ENCODE measurements around the gene PMIS2. TPM values are rescaled to one million over a fixed set of nuclear protein-coding genes. Genes with fewer than 3 reads are reported as not detected.

The PMIS2 gene
- total RNA-seq, 1 experiment from 2014 or later = not detected

- H3K79me2 ChIP-seq (ENCODE audit: insufficient read depth, low read length) = no peaks in the 10 kb centered on the region
- no peaks in the 10 kb centered on the region for H4K20me1 ChIP-seq (ENCODE audit: insufficient read depth)
- no peak overlapping the region for H2AFZ ChIP-seq (ENCODE audit: low read depth, low read length, poor library complexity, severe bottlenecking)
- H3K9me3 ChIP-seq (ENCODE audit: control insufficient read depth in 1 of 2, insufficient read depth in 1 of 2, low read depth in 1 of 2, low read length in 2 of 2) = no peaks in the 10 kb centered on the region
- CTCF ChIA-PET = interaction anchor here (1.5 kb wide), 1 partner anchor 10 kb away, joined by 3 read pairs; no protein-coding TSS in a partner anchor
- RAD21 ChIA-PET (ENCODE audit: low non-redundant PET in 1 of 2, low total read pairs in 2 of 2, uncharacterized antibody in 2 of 2, unreplicated experiment in 2 of 2) = no interaction called here
- no peaks in the 10 kb centered on the region for H3K27me3 ChIP-seq (ENCODE audit: insufficient read depth, low read length)
- no peaks in the 10 kb centered on the region for H3K4me1 ChIP-seq (ENCODE audit: control insufficient read depth in 1 of 2, insufficient read depth in 2 of 2, low read length in 2 of 2)
- H3K36me3 ChIP-seq (ENCODE audit: control insufficient read depth in 1 of 2, insufficient read depth in 2 of 2, low read length in 2 of 2) = no peaks in the 10 kb centered on the region
- ATAC-seq (no peak), DNase-seq (ENCODE audit: low read depth, low spot score) (no peak)
- POLR2A ChIA-PET = no interaction called here
- intact Hi-C loops (cut with micrococcal nuclease) = no loop called here
- BruUV-seq (replicated peaks) = no TSS peak
- TF ChIP-seq ZFX (IDR thresholded peaks at IDR 0.05) = no peak
- no peak for TF ChIP-seq POLR2AphosphoS5 (IDR thresholded peaks at IDR 0.05; ENCODE audit: low read depth, low read length)
- no peak for TF ChIP-seq SIN3A (IDR thresholded peaks at IDR 0.05; ENCODE audit: low read depth)
- TF ChIP-seq, protein P1, sequence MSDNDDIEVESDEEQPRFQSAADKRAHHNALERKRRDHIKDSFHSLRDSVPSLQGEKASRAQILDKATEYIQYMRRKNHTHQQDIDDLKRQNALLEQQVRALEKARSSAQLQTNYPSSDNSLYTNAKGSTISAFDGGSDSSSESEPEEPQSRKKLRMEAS (IDR thresholded peaks at IDR 0.05) = no peak
- no peak for TF ChIP-seq RAD21 (IDR thresholded peaks at IDR 0.05; ENCODE audit: low read depth)
- TF ChIP-seq EZH2phosphoT487 (IDR thresholded peaks at IDR 0.05; ENCODE audit: borderline replicate concordance) = no peak
- TF ChIP-seq YY1 (IDR thresholded peaks at IDR 0.05; ENCODE audit: extremely low read depth, insufficient replicate concordance, low read depth, low read length) = no peak
- TF ChIP-seq SRF (IDR thresholded peaks at IDR 0.05; ENCODE audit: low read depth) = no peak
- H3K4me3 ChIP-seq (replicated peaks in 1 of 2; ENCODE audit: low read depth in 1 of 2, low read length in 2 of 2) = no peak overlapping the region
- no peak overlapping the region for H3K4me2 ChIP-seq (ENCODE audit: low read length)
- no peak overlapping the region for H3K27ac ChIP-seq (ENCODE audit: low read depth, low read length)
- no peak overlapping the region for H3K9ac ChIP-seq (ENCODE audit: low read length)
- H3K9me2 ChIP-seq (ENCODE audit: insufficient read depth) = no peaks in the 10 kb centered on the region
Observed at GRCh38 chr19:35590875-35591274, 4.9 kb downstream of the PMIS2 start.

- no peaks in the 10 kb centered on the region for H3K4me1 ChIP-seq (ENCODE audit: control insufficient read depth in 1 of 2, insufficient read depth in 2 of 2, low read length in 2 of 2)
- ChIA-PET RAD21 (ENCODE audit: low non-redundant PET in 1 of 2, low total read pairs in 2 of 2, uncharacterized antibody in 2 of 2, unreplicated experiment in 2 of 2) (no interaction called here), CTCF (interaction anchor here (0.6 to 1.5 kb wide), 7 partner anchors 10 to 97 kb away, joined by 3 to 4 read pairs (median 3); no protein-coding TSS in a partner anchor), POLR2A (interaction anchor here (1.3 kb wide), 1 partner anchor 21 kb away, joined by 4 read pairs; the partner anchor contains the start of gene HAUS5)
- H3K9me2 ChIP-seq (ENCODE audit: insufficient read depth) = no peaks in the 10 kb centered on the region
- no peak overlapping the region for H3K4me3 ChIP-seq (replicated peaks in 1 of 2; ENCODE audit: low read depth in 1 of 2, low read length in 2 of 2)
- H2AFZ ChIP-seq (ENCODE audit: low read depth, low read length, poor library complexity, severe bottlenecking) = peak overlapping the region; percentile 18
- no TSS peak for BruUV-seq (replicated peaks)
- no peak overlapping the region for H3K4me2 ChIP-seq (ENCODE audit: low read length)
- no peaks in the 10 kb centered on the region for H3K79me2 ChIP-seq (ENCODE audit: insufficient read depth, low read length)
- no peaks in the 10 kb centered on the region for H3K27me3 ChIP-seq (ENCODE audit: insufficient read depth, low read length)
- H4K20me1 ChIP-seq (ENCODE audit: insufficient read depth) = no peaks in the 10 kb centered on the region
- H3K9me3 ChIP-seq (ENCODE audit: control insufficient read depth in 1 of 2, insufficient read depth in 1 of 2, low read depth in 1 of 2, low read length in 2 of 2) = no peaks in the 10 kb centered on the region
- no peak overlapping the region for H3K9ac ChIP-seq (ENCODE audit: low read length)
- H3K36me3 ChIP-seq (ENCODE audit: control insufficient read depth in 1 of 2, insufficient read depth in 2 of 2, low read length in 2 of 2) = no peaks in the 10 kb centered on the region
- peak; percentile 78 for ATAC-seq
- H3K27ac ChIP-seq (ENCODE audit: low read depth, low read length) = no peak overlapping the region
- intact Hi-C loops (cut with micrococcal nuclease) = no loop called here
- peak; percentile 53 for DNase-seq (ENCODE audit: low read depth, low spot score)
- TF ChIP-seq EZH2 (IDR thresholded peaks at IDR 0.05) (no peak), REST (IDR thresholded peaks at IDR 0.05; ENCODE audit: low read depth) (no peak), ELF1 (IDR thresholded peaks at IDR 0.05; ENCODE audit: borderline replicate concordance, low read depth) (no peak), SRF (IDR thresholded peaks at IDR 0.05; ENCODE audit: low read depth) (no peak), CEBPB (IDR thresholded peaks at IDR 0.05; ENCODE audit: low read depth) (no peak), RAD21 (IDR thresholded peaks at IDR 0.05; ENCODE audit: low read depth) (peak; percentile 64), TCF7L2 (IDR thresholded peaks at IDR 0.05; ENCODE audit: borderline replicate concordance, extremely low read depth, insufficient read depth, insufficient read length) (no peak), POLR2A (IDR thresholded peaks at IDR 0.05; ENCODE audit: borderline replicate concordance, extremely low read depth, insufficient read depth, insufficient read length) (no peak)
- TF ChIP-seq, protein P2, sequence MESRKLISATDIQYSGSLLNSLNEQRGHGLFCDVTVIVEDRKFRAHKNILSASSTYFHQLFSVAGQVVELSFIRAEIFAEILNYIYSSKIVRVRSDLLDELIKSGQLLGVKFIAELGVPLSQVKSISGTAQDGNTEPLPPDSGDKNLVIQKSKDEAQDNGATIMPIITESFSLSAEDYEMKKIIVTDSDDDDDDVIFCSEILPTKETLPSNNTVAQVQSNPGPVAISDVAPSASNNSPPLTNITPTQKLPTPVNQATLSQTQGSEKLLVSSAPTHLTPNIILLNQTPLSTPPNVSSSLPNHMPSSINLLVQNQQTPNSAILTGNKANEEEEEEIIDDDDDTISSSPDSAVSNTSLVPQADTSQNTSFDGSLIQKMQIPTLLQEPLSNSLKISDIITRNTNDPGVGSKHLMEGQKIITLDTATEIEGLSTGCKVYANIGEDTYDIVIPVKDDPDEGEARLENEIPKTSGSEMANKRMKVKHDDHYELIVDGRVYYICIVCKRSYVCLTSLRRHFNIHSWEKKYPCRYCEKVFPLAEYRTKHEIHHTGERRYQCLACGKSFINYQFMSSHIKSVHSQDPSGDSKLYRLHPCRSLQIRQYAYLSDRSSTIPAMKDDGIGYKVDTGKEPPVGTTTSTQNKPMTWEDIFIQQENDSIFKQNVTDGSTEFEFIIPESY (IDR thresholded peaks at IDR 0.05; ENCODE audit: extremely low read depth, insufficient replicate concordance, low read length) = no peak
Observed at GRCh38 chr19:35592226-35592625, 6.3 kb downstream of the PMIS2 start.

All from HCT116 (cell line).